GM21367 (cell line): ENCODE data around the gene FSCN2.

Experiments used
- ATAC-seq: cut with Tn5 transposase; IDR thresholded peaks from one replicate; pipeline ENCODE4 v1.9.1; 2021; ENCODE audit not compliant: unreplicated experiment

The FSCN2 gene

GRCh38 chr17:81489998-81490992 is 37.9 kb upstream of the FSCN2 start:
- ATAC-seq = no peak

- no peak for ATAC-seq
Observed at GRCh38 chr17:81491181-81491581, 37.0 kb upstream of the FSCN2 start.

- no peak for ATAC-seq
Observed at GRCh38 chr17:81491761-81492160, 36.4 kb upstream of the FSCN2 start.

- no peak for ATAC-seq
Observed at GRCh38 chr17:81492202-81492601, 36.0 kb upstream of the FSCN2 start.

GRCh38 chr17:81492706-81493105 is 35.5 kb upstream of the FSCN2 start:
- no peak for ATAC-seq

- no peak for ATAC-seq
Observed at GRCh38 chr17:81493198-81494038, 34.8 kb upstream of the FSCN2 start.

- no peak for ATAC-seq
Observed at GRCh38 chr17:81494626-81495377, 33.4 kb upstream of the FSCN2 start.

GRCh38 chr17:81498953-81499600 is 29.1 kb upstream of the FSCN2 start:
- ATAC-seq = no peak

- ATAC-seq = no peak
Observed at GRCh38 chr17:81499601-81499970, 28.6 kb upstream of the FSCN2 start.

GRCh38 chr17:81500047-81500446 is 28.1 kb upstream of the FSCN2 start:
- no peak for ATAC-seq

GRCh38 chr17:81502471-81503017 is 25.6 kb upstream of the FSCN2 start:
- no peak for ATAC-seq

GRCh38 chr17:81503619-81504018 is 24.6 kb upstream of the FSCN2 start:
- ATAC-seq = no peak

- no peak for ATAC-seq
Observed at GRCh38 chr17:81508639-81509206, 19.5 kb upstream of the FSCN2 start.

GRCh38 chr17:81509207-81509971 is 18.8 kb upstream of the FSCN2 start:
- no peak for ATAC-seq

- ATAC-seq = no peak
Observed at GRCh38 chr17:81509972-81510784, 18.0 kb upstream of the FSCN2 start.

- no peak for ATAC-seq
Observed at GRCh38 chr17:81510785-81511553, 17.2 kb upstream of the FSCN2 start.

GRCh38 chr17:81511554-81511803 is 16.7 kb upstream of the FSCN2 start:
- no peak for ATAC-seq
